Measurements from ENCODE around the gene OSBPL10.

DNA sequence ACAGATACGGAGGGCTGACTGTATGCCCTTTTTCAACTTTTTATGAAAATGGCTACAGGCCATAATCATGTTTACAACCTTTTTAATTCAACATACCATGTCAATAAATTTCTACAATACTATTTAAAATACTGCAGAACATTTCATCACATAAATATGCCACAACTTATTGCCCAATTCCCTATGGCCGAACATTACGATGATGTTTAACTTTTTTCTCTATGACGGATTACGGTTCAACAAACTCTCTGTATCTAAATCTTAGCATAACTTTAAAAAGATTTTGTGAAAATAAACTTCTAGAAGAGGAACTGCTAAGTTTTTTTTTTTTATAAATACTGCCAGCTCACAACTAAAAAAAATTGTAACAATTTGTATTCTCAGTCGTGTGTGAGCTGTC is 220.4 kb downstream of the OSBPL10 start:
- no peak for TF ChIP-seq EZH2 (IDR thresholded peaks at IDR 0.05)
- TF ChIP-seq, protein P1, sequence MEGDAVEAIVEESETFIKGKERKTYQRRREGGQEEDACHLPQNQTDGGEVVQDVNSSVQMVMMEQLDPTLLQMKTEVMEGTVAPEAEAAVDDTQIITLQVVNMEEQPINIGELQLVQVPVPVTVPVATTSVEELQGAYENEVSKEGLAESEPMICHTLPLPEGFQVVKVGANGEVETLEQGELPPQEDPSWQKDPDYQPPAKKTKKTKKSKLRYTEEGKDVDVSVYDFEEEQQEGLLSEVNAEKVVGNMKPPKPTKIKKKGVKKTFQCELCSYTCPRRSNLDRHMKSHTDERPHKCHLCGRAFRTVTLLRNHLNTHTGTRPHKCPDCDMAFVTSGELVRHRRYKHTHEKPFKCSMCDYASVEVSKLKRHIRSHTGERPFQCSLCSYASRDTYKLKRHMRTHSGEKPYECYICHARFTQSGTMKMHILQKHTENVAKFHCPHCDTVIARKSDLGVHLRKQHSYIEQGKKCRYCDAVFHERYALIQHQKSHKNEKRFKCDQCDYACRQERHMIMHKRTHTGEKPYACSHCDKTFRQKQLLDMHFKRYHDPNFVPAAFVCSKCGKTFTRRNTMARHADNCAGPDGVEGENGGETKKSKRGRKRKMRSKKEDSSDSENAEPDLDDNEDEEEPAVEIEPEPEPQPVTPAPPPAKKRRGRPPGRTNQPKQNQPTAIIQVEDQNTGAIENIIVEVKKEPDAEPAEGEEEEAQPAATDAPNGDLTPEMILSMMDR (IDR thresholded peaks at IDR 0.05), result no peak
- TF ChIP-seq EZH2phosphoT487 (IDR thresholded peaks at IDR 0.05), result no peak

All from neural progenitor cell (in vitro differentiated cells).